ENCODE measurements around the gene CPNE1.

CPNE1 gene

GRCh38 chr20:35653893-35654292, 10.8 kb downstream of the CPNE1 start:
- no peak for DNase-seq (ENCODE audit: low read depth)

DNA sequence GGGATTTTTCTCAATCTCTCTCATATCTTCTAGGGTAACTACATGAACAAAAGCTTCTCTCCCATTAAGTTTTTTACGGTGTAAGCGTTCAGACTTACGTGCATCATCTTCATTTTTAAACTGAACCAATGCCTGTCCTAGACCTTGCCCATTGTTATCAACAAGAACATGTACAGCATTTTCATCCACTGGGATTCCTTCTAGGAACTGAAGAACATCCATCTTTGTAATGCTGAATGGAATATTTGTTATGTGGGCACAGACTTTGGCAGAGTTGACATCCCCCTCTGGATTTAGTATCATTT, 11.3 kb downstream of the CPNE1 start:
- no peak for DNase-seq (ENCODE audit: low read depth)

- no peak for DNase-seq (ENCODE audit: low read depth)
These were observed 11.9 kb downstream of the CPNE1 start for GRCh38 chr20:35652641-35653429.

GRCh38 chr20:35651958-35652357, 12.7 kb downstream of the CPNE1 start:
- DNase-seq (ENCODE audit: low read depth): no peak

- DNase-seq (ENCODE audit: low read depth): no peak
These were observed 14.1 kb downstream of the CPNE1 start for GRCh38 chr20:35650632-35651031.

DNA sequence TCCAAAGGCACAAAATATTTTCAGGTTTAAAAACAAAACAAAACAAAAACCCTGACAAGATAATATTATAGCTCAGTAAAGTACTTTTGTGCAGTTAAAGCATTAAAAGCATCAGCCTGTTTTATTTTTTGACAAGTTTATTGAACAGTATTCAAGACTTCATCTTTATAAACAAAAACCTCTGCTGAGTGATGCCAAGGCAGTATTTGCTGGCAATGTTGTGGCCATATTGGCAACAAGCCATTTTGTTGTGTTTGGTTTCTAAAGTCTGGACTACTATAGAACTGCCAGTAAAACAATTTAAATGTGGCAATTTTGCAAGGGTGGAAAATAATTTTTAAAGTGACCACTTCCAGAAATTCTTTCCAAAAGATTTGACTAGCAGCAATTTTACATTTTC, 15.9 kb downstream of the CPNE1 start:
- DNase-seq (ENCODE audit: low read depth): no peak

DNA sequence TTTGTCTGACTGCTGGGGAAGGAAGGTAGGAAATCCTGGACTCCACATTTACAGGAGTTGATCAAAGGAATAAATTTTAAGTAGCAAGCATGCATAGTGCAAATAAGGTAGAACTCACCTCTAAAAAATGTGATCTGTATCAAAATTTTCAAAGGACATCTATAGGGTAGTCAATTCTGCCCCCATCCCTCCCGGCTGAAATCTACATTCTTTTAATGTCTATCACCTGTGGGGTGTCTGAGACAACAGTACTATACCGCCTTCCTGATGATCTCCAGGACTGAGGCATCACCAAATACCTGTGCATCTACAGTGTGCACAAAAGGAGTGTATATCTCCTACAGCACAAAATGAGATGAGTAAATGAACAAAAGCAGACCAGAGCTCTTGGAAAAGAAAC, 19.9 kb downstream of the CPNE1 start:
- no peak for DNase-seq (ENCODE audit: low read depth)

- no peak for DNase-seq (ENCODE audit: low read depth)
These were observed 21.7 kb downstream of the CPNE1 start for GRCh38 chr20:35643045-35643444.

GRCh38 chr20:35641743-35642142, 23.0 kb downstream of the CPNE1 start:
- no peak for DNase-seq (ENCODE audit: low read depth)

DNA sequence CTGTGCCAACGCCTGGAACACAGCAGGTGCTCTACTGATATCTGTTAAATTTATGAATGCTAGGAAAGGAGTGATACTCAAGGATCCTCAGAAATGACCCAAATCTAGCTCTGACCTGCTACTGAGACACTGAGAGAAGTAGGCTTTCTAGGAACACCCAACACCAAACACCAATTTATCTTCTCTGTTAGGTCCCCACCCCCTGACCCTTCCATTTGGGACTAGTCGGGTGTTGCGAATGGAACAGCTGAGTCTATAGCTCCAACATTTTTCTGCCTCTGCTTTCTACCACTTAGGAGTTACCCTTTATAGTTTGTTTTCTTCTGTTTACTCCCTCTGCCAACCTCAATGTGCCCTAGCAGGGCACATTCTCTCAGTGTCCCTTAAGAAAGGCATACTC, 24.0 kb downstream of the CPNE1 start:
- no peak for DNase-seq (ENCODE audit: low read depth)

DNA sequence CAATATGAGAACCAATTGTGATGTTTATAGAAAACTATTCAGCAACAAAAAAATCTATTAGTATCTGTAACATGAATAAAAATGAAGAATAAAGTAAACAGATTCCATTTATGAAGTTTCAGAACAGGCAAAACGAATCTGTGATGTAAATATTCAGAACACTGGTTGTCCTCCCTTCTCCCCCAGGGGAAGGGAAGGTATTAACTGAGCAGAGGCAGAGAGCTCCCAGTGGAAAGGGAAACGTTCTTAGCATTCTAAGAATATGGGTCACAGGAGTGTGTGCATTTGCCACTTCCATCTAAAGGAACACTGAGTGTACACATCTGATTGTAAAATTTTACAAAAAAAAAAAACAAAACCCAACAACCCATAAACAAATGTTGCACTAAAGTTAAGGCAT, 25.9 kb downstream of the CPNE1 start:
- DNase-seq (ENCODE audit: low read depth): no peak

DNA sequence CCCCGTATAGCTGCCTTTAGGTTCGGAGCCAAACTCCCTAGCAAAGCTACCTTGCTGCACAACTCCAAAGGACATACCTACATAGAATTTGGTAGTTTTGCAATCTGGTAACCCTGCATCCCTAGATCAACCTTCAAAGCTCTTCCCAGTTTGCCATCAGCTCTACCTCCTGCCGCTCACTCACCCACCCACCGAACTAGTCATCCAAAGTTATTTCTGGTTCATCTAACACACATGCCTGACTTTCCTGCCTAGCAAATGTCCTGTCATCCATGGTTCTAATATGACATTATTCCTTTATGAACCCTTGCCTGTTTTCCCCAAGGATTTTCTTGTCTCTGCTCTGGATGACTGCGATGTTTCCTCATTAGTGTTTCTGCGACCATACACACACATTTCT, 27.4 kb downstream of the CPNE1 start:
- no peak for DNase-seq (ENCODE audit: low read depth)

DNA sequence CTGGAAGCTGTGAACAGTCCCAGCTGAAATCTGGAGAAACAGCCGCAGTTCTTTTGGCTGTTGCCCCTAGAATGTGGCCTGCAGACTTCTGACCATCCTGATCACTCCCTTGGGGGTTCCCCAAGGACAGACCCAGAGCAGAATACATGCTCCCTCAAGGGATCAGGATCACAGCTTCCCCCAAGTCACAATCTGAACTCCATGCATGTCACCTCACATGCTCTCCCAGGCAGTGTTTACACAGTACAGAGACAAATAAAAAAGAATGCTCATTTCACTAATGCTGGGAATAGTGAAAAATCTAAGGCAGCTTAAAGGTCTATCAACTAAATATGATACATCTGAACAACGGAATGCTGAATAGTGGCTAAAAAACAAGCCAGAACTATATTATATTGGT, 28.6 kb downstream of the CPNE1 start:
- no peak for DNase-seq (ENCODE audit: low read depth)

DNA sequence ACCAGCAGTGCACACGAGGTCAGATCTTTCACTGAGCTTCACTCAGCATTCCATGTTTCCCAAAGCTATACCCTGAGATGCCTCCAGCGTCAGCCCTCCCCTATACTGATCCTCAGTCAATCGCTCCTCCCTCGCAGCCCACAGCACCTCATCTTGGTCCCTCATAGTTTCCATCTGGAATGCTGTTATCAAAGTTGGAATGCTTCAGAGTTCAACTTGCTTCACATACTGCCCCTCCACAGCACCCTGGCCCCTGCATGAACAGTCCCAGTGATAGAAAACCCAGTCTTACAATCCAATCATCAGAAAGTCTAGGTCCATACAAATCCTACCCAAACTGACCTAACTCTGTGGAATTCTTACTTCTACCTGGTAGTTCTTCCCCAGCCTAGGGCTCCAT, 29.0 kb downstream of the CPNE1 start:
- DNase-seq (ENCODE audit: low read depth): no peak

DNA sequence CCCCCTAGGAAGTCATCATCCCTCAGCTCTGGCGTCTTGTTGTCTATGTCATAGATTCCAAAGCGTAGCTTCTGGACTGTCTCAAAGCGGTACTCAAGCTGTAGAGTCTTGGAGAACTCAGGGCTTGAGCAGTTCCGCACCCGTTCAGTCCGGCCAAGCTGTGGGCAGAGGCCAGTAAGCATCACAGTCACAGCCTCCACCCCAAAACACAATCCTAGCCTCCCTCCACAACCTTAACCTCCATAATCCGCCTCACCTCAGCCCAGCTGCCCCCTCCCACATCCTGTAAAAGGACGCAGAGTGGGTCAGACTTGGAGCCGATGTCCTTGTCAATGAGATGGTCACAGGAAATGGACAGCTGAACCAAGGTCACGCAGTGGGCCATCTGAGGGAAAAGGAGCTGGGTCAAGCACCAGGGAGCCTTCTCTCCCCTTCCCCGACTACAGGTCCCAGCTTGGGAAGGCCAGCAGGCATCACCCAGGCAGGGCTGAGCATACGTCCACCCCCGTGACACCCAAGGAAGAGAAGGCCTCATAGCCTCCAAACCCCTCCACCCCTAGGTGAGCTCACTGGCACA, 32.1 kb downstream of the CPNE1 start:
- no peak for DNase-seq (ENCODE audit: low read depth)

- no peak for DNase-seq (ENCODE audit: low read depth)
These were observed 34.1 kb downstream of the CPNE1 start for GRCh38 chr20:35630636-35631035.

DNA sequence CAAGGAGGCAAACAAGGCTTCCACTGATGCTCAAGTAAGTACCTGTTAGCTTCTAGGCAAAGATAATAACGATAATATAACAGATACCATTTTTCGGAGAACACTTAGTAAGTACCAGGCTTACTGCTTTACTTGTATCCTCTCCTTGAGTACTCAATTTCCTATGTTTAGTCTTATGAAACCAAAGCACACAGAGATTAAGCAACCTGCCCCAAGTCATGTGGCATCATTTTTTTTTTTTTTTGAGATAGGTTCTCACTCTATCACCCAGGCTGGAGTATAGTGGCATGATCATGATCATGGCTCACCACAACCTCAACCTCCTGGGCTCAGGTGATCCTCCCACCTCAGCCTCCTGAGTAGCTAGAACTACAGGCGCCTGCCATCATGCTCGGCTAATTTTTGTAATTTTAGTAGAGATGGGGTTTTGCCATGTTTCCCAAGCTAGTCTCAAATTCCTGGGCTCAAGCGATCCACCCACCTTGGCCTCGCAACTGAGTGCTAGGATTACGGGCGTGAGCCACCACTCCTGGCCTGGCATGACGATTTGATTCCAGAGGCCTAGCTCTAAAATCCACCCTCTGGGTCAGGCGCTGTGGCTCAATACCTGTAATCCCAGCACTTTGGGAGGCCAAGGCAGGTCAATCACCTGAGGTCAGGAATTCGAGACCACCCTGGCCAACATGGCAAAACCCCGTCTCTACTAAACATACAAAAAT, 35.1 kb downstream of the CPNE1 start:
- DNase-seq (ENCODE audit: low read depth): no peak

- DNase-seq (ENCODE audit: low read depth): no peak
These were observed 37.6 kb downstream of the CPNE1 start for GRCh38 chr20:35627121-35627520.

GRCh38 chr20:35626386-35627001, 38.2 kb downstream of the CPNE1 start:
- DNase-seq (ENCODE audit: low read depth): no peak

DNA sequence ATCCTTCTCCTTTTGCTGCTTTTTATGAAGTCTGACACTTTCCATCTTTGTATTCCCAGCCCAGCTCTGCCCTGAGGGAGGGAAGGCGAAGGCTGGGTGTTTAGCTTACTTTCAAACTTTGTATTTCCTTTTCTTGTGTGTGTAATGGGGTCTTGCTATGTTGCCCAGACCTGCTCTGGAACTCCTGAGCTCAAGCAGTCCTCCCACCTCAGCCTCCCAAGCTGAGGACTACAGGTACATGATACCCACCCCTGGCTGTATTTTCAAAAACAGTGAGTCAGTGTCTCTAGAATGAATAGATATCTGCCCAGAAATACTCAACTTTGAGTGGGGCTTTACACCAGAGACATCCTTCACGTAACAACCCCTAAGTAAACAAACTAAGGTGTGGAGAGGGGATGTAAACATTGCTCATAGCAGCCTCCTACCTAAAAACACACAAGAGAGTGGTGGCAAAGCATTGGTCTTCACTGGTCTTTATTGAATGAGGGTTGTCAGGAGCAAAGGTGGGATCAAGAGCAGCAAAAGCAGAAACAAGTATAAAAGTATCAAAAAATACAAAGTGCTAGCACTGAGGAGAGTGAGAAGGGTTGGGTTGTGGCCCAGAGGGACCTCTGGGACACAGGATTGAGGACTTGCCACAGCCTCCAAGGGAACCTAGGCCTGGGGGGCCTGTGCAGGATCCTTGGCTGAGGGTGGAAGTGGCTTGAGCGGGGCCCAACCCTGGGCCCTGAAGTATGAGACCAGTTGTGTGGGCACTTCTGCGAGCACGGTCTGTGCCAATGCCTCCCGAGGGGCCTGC, 38.9 kb downstream of the CPNE1 start:
- DNase-seq (ENCODE audit: low read depth): no peak

DNA sequence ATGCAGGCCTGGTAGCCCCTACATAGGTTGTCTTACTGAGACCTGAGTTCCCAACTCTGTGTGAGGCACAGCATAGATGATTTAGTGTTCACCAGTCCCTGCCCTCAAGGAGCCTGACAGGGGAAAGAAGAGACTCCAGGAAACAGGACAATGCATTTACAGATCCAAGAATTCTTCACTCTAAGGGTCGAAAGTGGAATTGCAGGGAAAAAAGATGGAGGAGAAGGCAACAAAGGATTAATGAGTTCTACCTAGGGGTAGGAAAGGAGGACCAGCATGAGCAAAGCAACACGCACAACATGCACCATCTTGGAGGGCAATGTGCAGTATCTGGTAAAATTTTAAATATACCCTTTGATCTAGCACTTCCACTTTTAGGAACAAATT, 43.1 kb downstream of the CPNE1 start:
- DNase-seq (ENCODE audit: low read depth): no peak

DNA sequence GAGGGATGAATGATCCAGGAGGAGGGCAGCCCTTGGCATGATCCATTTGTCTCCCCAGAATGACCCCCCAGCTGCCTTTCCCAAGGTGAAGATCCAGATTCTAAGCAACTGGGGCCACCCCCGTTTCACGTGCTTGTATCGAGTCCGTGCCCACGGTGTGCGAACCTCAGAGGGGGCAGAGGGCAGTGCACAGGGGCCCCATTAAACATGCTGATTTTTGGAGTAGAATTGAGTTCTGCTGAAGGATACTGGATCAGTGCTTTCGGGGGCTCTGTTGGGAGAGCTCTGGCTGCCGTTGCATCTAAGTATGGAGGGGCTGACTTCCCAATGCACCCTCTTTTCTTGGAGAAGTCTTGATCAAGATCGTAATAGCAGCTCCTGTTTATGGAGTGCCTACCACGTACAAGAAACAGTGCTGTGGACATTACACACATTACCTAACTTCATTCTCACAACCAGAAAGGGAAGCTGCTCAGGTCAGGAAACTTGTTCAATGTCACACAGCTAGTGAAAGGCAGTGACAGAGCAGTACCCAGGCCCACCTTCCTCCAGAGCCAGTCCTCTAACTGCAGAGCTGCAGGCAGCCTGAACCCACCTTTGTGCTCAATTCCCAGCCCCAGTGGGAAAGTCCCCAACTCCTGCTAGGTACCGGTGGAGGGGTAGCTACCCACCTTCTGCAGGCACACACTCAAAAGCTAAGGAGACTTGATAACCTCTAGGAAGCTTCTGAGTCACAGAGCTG, 43.7 kb downstream of the CPNE1 start:
- no peak for DNase-seq (ENCODE audit: low read depth)

Data from activated T-cell treated with anti-CD3 and anti-CD28 coated beads for 1 hour (primary cell).